Measurements from ENCODE around the gene MGARP. TPM values are rescaled to one million over a fixed set of nuclear protein-coding genes. Genes with fewer than 3 reads are reported as not detected.

Gene MGARP
- total RNA-seq, 2 donors from 2014 or later: 0.98 TPM; not detected in 1

DNA sequence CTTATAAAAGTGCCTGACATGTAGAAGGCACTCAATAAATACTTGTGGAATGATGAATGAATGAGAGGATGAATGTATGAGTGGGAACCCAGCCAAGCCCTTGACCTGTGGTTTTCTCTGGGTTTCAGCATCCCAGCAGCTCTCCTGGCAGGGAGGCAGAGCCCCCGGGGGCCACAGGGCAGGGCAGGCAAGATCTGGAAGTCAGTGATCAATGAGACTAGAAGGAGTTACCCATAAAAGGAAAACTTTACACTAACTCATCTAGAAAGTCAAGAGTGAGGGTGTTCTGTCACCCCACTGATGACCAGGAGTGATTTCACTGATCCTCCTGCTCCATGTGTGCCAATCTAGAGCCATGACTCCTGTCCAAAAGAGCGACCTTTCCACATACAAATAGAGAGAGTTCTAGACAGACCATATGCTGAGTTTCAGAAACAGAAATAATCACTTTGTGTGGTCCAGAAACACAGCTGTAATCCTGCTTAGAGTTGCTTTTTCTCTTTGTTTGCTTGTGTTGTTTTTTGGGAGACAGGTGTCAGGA is 37.4 kb downstream of the MGARP start:
- no peak overlapping the region for H3K4me3 Mint-ChIP-seq
- no peaks in the 10 kb centered on the region for H3K36me3 Mint-ChIP-seq (ENCODE audit: low read depth)
- no peak overlapping the region for H3K27ac Mint-ChIP-seq
- H3K4me1 Mint-ChIP-seq: no peaks in the 10 kb centered on the region
- no peaks in the 10 kb centered on the region for H3K27me3 Mint-ChIP-seq
- peaks cover 6% of the 10 kb centered on the region for H3K9me3 Mint-ChIP-seq
- no peak for ATAC-seq (replicated peaks)

DNA sequence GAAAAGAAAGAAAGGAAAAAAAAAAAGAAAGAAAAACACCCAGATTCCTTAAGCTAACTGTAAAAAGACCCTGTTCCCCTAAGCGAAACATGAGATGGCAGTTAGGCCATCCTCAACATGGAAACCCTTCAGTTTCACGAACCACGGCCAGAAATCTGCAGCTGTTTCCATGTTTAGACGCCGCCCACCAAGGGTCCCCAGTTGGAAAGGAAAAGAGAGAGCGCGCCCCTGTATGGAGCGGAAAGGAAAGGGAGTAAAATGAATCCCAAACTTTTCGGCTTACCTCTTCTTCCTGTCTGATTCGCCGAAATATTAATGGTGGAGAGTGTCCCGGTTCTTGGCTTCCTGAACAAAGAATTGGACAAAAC is 38.3 kb downstream of the MGARP start:
- Mint-ChIP-seq H3K36me3 (ENCODE audit: low read depth) (no peaks in the 10 kb centered on the region), H3K9me3 (peaks cover 6% of the 10 kb centered on the region), H3K4me1 (no peaks in the 10 kb centered on the region), H3K27ac (no peak overlapping the region), H3K4me3 (no peak overlapping the region), H3K27me3 (no peaks in the 10 kb centered on the region)
- no peak for ATAC-seq (replicated peaks)

DNA sequence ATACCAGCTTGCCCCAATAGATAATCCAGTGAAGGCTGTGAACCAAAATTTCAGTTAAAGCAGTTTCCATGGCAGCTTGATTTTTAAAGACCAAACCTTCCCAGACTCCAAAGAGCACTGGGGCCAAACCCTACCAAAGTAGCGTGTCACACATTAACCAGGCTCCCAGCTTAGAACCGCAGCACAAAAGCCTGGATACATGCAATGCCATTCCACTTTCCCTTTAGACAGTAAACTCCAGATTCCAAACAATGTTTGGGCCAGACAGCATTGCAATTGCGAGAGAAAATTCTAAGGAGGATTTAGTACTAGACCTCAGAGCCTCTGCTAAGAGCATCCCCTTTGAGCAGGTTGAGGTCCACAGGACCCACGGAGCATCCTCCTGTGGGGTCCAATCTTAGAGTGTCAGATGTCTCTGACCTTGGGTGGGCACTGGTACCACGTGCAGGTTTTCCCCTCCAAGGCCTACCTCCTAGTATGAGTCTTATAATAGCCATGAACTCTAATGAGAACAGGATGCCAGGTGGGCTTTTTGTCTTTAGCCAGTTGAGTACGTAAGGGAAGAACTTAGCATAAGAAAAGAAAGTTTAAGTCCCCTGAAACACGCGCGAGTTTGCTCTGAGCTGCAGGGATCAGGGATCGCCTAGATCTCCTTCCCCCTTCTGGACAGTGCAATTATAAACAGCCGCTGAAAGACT is 38.8 kb downstream of the MGARP start:
- no peak for ATAC-seq (replicated peaks)
- Mint-ChIP-seq H3K9me3 (peaks cover 6% of the 10 kb centered on the region), H3K27me3 (no peaks in the 10 kb centered on the region), H3K4me3 (no peak overlapping the region), H3K4me1 (no peaks in the 10 kb centered on the region), H3K27ac (no peak overlapping the region), H3K36me3 (ENCODE audit: low read depth) (no peaks in the 10 kb centered on the region)

DNA sequence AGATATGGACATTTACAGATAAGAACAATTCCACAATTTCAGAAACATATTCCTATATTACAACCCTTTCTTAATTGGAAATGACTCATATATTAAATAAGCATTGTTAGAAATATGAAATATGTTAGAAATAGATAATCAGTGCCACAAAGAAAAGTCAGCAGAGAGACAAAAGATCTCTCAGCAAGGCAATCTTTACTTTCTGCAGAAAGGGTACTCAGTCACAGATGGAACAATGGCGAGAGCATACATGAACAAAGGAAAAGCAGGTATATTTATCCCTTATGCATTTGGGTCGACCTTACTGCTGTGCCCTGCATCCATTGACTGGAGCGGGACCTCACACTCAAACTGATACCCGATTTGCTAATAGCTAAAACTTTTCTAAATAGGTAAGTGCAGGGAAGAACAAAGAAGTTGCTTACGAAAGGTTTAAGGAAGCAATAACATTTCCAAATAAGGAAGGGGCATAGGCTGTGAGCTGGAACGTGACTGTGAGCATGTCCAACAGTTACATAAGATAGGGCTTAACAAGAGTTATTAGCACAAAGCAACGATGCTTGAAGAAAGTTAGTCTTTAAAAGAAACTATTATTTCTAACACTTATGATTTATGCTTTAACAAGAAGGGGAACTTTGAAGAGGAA is 40.8 kb downstream of the MGARP start:
- Mint-ChIP-seq H3K27ac (no peak overlapping the region), H3K36me3 (ENCODE audit: low read depth) (no peaks in the 10 kb centered on the region), H3K27me3 (no peaks in the 10 kb centered on the region), H3K9me3 (peaks cover 6% of the 10 kb centered on the region), H3K4me1 (no peaks in the 10 kb centered on the region), H3K4me3 (no peak overlapping the region)
- no peak for ATAC-seq (replicated peaks)

DNA sequence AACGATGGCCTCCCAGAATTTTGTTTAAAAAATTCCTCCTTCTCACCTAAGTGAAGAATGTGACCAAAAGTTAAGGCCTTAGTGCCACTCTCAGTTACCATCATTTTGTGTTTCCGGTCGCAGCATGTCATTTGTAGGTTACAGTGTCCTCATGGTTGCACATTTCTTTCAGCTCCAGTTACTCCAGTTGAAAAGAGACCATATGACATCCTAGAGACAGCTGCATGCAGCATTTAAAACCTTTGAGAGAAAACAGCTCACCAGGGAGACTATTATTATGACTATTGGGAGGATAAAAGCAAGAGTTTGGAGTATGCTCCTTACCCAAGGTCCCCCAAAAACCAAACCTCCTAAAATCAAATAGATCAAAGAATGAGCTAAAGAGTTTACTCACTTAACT is 45.8 kb downstream of the MGARP start:
- ATAC-seq (replicated peaks): no peak
- Mint-ChIP-seq H3K9me3 (peaks cover 5% of the 10 kb centered on the region), H3K4me3 (no peak overlapping the region), H3K27me3 (no peaks in the 10 kb centered on the region), H3K27ac (no peak overlapping the region), H3K4me1 (no peaks in the 10 kb centered on the region), H3K36me3 (ENCODE audit: low read depth) (no peaks in the 10 kb centered on the region)

DNA sequence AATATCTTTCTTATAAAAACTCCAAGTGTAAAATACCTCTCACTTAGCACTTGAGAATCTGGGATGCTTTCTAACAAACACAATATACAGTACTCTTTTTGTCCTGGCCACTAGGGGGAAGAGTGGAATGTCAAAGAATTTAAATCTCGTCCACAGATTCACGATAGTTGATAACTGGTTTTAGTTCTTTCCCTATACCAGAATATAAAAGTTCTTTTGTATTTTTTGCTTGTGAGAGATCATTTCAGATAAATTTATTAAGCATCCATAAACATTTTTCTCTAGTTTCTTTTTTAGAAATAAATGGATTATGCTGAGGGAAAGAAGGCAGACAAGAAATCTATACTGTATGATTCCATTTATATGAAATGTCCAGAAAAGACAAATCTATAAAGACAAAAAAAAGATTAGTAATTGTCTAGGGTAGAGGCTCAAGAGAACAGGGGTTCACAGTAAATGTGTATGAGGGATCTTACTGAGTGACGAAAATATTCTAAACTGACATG is 50.4 kb downstream of the MGARP start:
- no peak overlapping the region for H3K4me3 Mint-ChIP-seq
- peak; percentile 65 for ATAC-seq (replicated peaks)
- no peaks in the 10 kb centered on the region for H3K36me3 Mint-ChIP-seq (ENCODE audit: low read depth)
- H3K9me3 Mint-ChIP-seq: no peaks in the 10 kb centered on the region
- no peak overlapping the region for H3K27ac Mint-ChIP-seq
- H3K27me3 Mint-ChIP-seq: no peaks in the 10 kb centered on the region
- no peaks in the 10 kb centered on the region for H3K4me1 Mint-ChIP-seq

DNA sequence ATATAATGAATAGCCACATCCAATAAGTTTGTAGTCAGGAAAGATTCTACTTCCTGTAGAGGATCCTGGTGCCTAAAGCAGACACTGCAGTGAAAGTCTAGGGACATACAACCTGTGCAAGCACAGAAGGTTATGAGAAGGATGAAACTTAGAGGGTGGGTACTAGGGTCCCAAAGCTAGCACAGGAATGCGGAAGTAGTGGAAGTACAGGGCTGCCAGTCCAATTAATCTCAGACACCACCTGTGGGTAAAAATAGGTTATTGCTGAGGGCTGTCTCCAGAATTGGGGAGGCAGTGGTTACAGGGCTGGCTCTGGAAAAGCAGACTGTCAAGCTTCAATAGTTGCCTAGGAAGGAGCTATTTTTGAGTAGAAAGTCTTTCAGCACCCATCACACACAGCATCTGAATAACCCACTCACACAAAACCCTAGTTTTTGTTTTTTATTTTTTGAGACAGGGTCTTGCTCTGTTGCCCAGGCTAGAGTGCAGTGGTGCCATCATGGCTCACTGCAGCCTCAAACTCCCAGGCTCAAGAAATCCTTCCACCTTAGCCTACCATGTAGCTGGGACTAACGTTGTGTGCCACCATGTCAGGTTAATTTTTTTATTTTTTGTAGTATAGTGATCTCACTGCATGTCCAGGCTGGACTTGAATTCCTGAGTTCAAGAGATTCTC is 52.2 kb downstream of the MGARP start:
- Mint-ChIP-seq H3K27me3 (no peaks in the 10 kb centered on the region), H3K4me3 (no peak overlapping the region), H3K4me1 (no peaks in the 10 kb centered on the region), H3K9me3 (no peaks in the 10 kb centered on the region), H3K36me3 (ENCODE audit: low read depth) (no peaks in the 10 kb centered on the region), H3K27ac (no peak overlapping the region)
- ATAC-seq (replicated peaks): peak; percentile 50

DNA sequence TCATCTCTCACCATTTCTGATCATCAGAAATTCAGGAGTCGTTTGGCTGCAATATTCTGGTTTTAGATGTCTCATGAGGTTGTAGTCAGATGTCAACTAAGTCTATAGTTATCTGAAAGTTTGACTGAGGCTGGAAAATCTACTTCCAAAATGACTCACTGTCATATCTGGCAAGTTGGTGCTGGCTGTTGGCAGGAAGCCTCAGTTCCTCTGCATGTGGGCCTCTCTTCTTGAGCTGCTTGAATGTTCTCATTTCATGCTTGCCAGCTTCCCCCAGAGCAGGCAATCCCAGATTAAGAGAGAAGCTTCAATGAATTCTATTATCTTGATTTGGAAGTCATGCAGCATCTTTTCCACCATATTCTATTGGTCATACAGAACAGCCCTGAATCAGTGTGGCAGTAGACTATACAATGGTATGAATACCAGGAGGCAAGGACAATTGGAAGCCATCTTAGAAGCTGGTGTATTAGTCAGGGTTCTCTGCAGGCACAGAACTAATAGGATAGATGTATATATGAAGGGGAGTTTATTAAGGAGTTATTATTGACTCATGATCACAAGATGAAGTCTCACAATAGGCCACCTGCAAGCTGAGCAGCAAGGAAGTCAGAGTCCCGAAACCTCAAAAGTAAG is 56.2 kb downstream of the MGARP start:
- H3K36me3 Mint-ChIP-seq (ENCODE audit: low read depth): no peaks in the 10 kb centered on the region
- ATAC-seq (replicated peaks): peak; percentile 78
- H3K27me3 Mint-ChIP-seq: no peaks in the 10 kb centered on the region
- no peak overlapping the region for H3K27ac Mint-ChIP-seq
- H3K4me1 Mint-ChIP-seq: no peaks in the 10 kb centered on the region
- H3K9me3 Mint-ChIP-seq: no peaks in the 10 kb centered on the region
- no peak overlapping the region for H3K4me3 Mint-ChIP-seq

DNA sequence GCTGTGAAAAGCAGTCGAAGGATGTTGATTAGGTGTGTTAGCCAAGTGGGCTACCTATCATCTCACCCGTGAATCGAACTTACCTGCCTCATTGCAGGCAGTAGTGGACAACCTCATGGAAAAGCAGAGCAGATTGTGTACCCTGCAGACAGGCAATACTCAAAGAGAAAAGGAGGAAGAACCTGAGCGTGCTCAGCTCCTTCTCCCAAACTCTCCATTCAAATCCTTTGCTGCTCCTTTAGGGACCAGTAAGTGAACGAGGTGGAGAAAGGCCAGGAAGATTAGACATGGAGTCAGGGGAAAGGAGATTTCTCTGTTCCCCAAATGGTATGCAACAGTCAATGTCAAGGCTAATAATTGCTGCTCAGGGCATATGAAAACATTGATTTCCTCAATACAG is 57.8 kb downstream of the MGARP start:
- ATAC-seq (replicated peaks): no peak
- Mint-ChIP-seq H3K4me1 (no peaks in the 10 kb centered on the region), H3K4me3 (no peak overlapping the region), H3K27ac (no peak overlapping the region), H3K9me3 (no peaks in the 10 kb centered on the region), H3K36me3 (ENCODE audit: low read depth) (no peaks in the 10 kb centered on the region), H3K27me3 (no peaks in the 10 kb centered on the region)

DNA sequence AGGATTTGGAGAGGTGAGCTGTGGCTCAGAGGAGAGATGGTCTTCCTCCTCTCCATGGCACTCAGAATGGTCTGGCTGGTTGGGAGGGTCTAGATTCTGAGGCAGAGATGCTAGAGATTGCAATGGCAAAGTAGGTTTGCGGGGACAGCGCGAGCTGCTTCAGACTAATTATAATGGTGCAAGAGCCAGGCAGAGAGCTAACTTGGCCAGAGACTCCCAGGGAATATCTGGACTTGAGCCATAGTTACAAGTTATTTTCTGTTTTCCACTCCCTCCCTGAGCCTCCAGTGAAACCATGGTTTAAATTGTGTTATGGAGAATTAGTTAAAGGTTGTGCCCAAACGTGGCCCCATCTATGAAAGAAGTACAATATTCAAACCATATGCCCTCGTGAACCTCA is 58.3 kb downstream of the MGARP start:
- H3K36me3 Mint-ChIP-seq (ENCODE audit: low read depth): no peaks in the 10 kb centered on the region
- H3K9me3 Mint-ChIP-seq: no peaks in the 10 kb centered on the region
- no peaks in the 10 kb centered on the region for H3K4me1 Mint-ChIP-seq
- H3K27me3 Mint-ChIP-seq: no peaks in the 10 kb centered on the region
- no peak overlapping the region for H3K27ac Mint-ChIP-seq
- no peak for ATAC-seq (replicated peaks)
- no peak overlapping the region for H3K4me3 Mint-ChIP-seq

DNA sequence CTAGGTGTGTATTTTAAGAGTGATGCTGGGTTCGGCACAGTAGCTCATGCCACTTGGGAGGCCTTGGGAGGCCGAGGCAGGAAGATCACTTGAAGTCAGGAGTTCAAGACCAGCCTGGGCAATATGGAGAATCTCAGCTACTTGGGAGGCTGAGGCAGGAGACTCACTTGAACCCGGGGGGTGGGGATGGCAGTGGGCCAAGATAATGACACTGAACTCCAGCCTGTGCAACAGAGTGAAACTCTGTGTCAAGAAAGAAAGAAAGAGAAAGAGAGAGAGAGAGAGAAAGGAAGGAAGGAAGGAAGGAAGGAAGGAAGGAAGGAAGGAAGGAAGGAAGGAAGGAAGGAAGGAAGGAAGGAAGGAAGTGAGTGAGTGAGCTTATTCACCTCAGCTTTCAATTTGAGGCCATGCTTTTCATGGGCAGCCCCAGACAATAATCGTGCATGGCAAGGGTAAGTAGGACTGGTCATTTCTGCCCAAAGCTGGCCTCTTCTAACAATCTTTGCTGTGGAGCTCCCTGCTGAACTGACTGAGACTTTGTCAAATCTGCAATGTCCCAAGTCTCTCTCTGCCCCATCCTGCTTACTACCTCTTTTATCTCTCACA is 60.5 kb downstream of the MGARP start:
- H3K4me1 Mint-ChIP-seq: no peaks in the 10 kb centered on the region
- no peaks in the 10 kb centered on the region for H3K36me3 Mint-ChIP-seq (ENCODE audit: low read depth)
- H3K27me3 Mint-ChIP-seq: no peaks in the 10 kb centered on the region
- H3K27ac Mint-ChIP-seq: no peak overlapping the region
- H3K4me3 Mint-ChIP-seq: no peak overlapping the region
- ATAC-seq (replicated peaks): no peak
- no peaks in the 10 kb centered on the region for H3K9me3 Mint-ChIP-seq
